Motor neuron (in vitro differentiated cells): ENCODE measurements around the gene AHRR. TPM values are rescaled to one million over a fixed set of nuclear protein-coding genes. Genes with fewer than 3 reads are reported as not detected.
"Not testable (repeated sequence)": the region's sequence is repeated elsewhere in the genome, so short reads cannot be mapped to it uniquely, and the experiment has no call there.

Source experiments
- ATAC-seq, 8 experiments: fragments of 200-7000 bp; cut with Tn5 transposase; replicated peaks in 6 of 8; 2 replicates each; pipeline ENCODE4 v1.8.0; 2021; ENCODE audit warnings: mild to moderate bottlenecking in 8 of 8, moderate library complexity in 8 of 8
- H3K27ac ChIP-seq, 2 donors: fragments of 250-450 bp; sonication (Bioruptor Pico); 2 replicates each; pipeline ENCODE4 v1.9.0; 2021; ENCODE audit warnings: antibody characterized with exemption in 2 of 2, mild to moderate bottlenecking in 2 of 2, moderate library complexity in 1 of 2
- H3K4me1 ChIP-seq, 2 donors: fragments of 250-450 bp; sonication (Bioruptor Pico); replicated peaks in 1 of 2; 2 replicates each; pipeline ENCODE4 v1.6.1; 2021; ENCODE audit warnings: antibody characterized with exemption in 2 of 2, mild to moderate bottlenecking in 2 of 2, moderate library complexity in 1 of 2
- H3K4me3 ChIP-seq, 5 donors: fragments of 250-450 bp; sonication (Bioruptor Pico); 2 replicates each; pipeline ENCODE4 v1.9.0; 2021; ENCODE audit warnings: antibody characterized with exemption in 5 of 5, mild to moderate bottlenecking in 5 of 5, moderate library complexity in 4 of 5
- WGBS, 10 experiments: fragments of 450-650 bp; shearing (Covaris generic); methylation state at CpG; one replicate each; pipeline ENCODE4 v1.0.0; 2022; 5-methylcytosine and 5-hydroxymethylcytosine counted together
- in situ Hi-C, 9 experiments: fragments of 400-800 bp; cut with MboI; loops; one replicate each; pipeline ENCODE4 v1.15.0; 2021; ENCODE audit warnings: low sequenced_read_pairs in 9 of 9, low pct_unique_long_range_greater_than_20kb in 2 of 9; ENCODE audit not compliant: unreplicated experiment in 9 of 9
- total RNA-seq, 8 experiments: library from RNA; unstranded; fragments of 300-600 nt; gene quantifications; 2 replicates each; pipeline versions ENCODE4 v1.2.3 to v1.2.4, GENCODE V29; 2022

Gene AHRR
- total RNA-seq, 8 experiments from 2014 or later: 1.1 to 24.0 (median 1.6) TPM

- no peak overlapping the region for H3K27ac ChIP-seq
- H3K4me3 ChIP-seq: no peak overlapping the region
- 85 to 96% (median 90%) methylated on average over 2 to 4 of the region's 6 CpGs; no CpG with 5 or more reads in 7 of the 10 experiments for WGBS, 10 experiments
- in situ Hi-C loops: no loop called here
- peaks cover 6 to 9% of the 10 kb centered on the region in 2 donors for H3K4me1 ChIP-seq
- ATAC-seq: no peak
Measured at GRCh38 chr5:468401-468800, 146.9 kb downstream of the AHRR start.

DNA sequence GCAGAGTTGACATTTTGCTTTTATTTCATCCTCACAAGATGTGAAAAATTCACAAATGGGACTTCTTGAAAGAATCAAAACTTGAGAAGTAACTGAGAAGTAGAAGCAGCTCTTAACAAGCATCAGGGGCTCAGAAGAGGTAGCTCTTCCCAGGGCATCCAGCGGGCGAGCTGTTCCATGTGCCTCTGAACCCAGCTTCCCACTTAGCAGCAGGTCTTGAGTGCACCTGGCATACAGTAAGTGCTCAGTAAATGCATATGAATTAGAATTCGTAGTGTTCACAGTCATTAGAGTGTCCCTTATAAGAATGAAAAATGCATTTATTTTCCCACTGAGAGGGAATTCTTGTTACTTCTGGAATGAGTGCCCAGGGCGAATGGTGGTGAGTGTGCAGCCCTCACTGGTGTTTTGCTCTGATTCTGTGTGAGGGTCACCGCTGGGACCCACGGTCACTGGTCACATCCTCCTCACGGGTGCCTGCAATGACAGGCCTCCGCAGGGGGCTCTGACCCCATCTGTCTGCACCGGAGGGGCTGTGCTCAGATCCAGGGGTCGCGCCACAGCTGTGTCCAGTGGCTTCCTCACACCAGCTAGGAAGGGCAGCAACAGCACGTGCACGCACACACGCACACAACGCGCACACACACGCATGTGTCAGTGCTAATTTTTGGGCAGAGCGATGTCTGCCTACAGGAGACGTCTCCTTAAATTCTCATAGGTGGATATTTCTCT is 148.4 kb downstream of the AHRR start:
- peaks cover 8 to 11% of the 10 kb centered on the region in 2 donors for H3K4me1 ChIP-seq
- 87 to 100% (median 98%) methylated on average over 2 to 16 of the region's 19 CpGs; no CpG with 5 or more reads in 3 of the 10 experiments for WGBS, 10 experiments
- no peak for ATAC-seq
- in situ Hi-C loops: no loop called here
- no peak overlapping the region for H3K4me3 ChIP-seq
- no peak overlapping the region for H3K27ac ChIP-seq

DNA sequence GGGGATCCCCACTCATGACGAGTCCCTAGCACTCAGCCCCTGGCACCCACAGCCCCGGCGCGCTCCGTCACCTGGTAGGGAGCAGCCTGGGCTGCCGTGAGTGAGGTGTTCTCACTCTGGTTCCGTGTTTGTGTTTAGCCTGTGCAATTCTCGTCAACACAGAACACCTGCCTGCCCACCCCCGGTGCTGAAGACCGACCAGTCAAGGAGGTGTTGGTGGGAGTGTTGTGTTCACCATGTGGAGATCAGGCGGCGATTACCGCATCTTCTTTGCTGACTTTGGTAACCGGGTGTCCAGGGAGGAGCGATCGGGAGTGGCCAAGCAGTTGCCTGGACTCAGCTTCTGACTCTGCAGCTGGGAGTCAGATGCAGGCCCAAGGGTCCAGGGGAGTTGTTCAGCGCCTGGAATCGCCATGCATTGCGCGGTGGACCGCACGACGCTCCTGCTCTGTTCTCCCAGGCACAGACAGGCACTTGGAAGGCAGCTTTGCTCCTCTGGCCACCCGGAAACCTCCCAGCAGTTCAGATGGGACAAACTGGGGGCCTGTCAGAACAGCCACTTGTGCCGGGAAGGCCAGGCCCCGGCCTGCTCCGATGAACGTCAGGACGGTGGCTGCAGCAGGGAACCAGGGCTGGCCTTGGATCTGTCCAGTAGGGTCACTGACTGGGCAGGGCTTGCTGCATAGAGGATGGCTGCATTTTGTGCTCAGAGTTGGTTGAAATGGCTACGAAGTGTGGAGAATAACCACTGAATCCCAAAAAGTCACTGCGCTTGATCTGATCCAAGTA is 149.6 kb downstream of the AHRR start:
- Histone ChIP-seq H3K4me1 (peaks cover 12 to 19% of the 10 kb centered on the region in 2 donors), H3K27ac (no peak overlapping the region), H3K4me3 (peak overlapping the region in 3 of 5 donors; percentile 53 to 97 (median 65))
- ATAC-seq: no peak
- WGBS, 10 experiments: 83 to 100% (median 87%) methylated on average over 1 to 18 of the region's 31 CpGs; no CpG with 5 or more reads in 3 of the 10 experiments
- in situ Hi-C loops: no loop called here

GRCh38 chr5:471750-472058 is 150.2 kb downstream of the AHRR start:
- H3K27ac ChIP-seq: no peak overlapping the region
- 60 to 100% (median 67%) methylated on average over 1 to 6 of the region's 6 CpGs; no CpG with 5 or more reads in 1 of the 10 experiments for WGBS, 10 experiments
- peak overlapping the region; percentile 53 to 97 (median 65) for H3K4me3 ChIP-seq
- in situ Hi-C loops: no loop called here
- H3K4me1 ChIP-seq: peaks cover 12 to 21% of the 10 kb centered on the region in 2 donors
- ATAC-seq: no peak

GRCh38 chr5:472076-472655 is 150.7 kb downstream of the AHRR start:
- 0 to 50% (median 20%) methylated on average over 1 to 4 of the region's 30 CpGs; no CpG with 5 or more reads in 5 of the 10 experiments for WGBS, 10 experiments
- Histone ChIP-seq H3K4me1 (peaks cover 12 to 21% of the 10 kb centered on the region in 2 donors), H3K27ac (peak overlapping the region; percentile 68 to 88), H3K4me3 (peak overlapping the region; percentile 53 to 97 (median 65))
- peak; percentile 0 to 10 (median 2) for ATAC-seq
- in situ Hi-C loops: no loop called here

GRCh38 chr5:472656-473550 is 151.4 kb downstream of the AHRR start:
- Histone ChIP-seq H3K4me1 (peaks cover 12 to 21% of the 10 kb centered on the region in 2 donors), H3K27ac (peak overlapping the region; percentile 68 to 88), H3K4me3 (peak overlapping the region; percentile 53 to 97 (median 65))
- in situ Hi-C loops: no loop called here
- peak; percentile 72 to 85 (median 80) for ATAC-seq
- WGBS, 10 experiments: 0 to 10% methylated on average over 3 to 4 of the region's 137 CpGs; no CpG with 5 or more reads in 8 of the 10 experiments

DNA sequence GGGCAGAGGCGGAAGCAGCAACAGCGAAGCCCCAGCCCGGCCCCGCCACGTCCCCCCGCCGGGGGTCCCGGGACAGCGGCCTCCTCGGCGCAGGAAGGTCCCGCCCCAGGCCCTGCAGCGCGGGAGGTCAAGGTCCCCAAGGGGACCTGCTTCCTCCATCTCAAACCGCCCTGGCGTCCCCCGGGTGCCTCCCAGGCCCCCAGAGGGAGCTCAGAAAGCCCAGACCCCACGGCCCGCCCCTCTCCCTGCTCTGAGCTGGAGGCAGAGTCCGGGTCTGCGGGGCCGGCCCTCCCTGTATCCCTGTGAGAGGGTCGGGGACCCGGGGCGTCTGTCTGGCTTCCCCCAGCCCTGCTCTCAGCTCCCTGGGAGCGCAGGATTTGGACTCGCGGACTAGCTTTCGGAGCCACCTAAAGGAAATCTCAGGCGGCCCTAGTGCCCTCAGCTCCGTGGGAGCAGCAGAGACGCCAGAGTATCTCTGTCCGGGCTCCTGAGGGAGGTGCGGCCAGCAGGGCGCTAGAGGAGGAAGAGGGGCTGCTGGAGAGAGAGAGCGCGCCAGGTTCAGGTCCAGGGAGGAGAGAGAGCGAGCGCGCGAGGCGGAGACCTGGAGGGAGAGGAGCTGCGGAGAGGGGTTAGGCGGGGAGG is 152.2 kb downstream of the AHRR start:
- Histone ChIP-seq H3K4me3 (peak overlapping the region; percentile 53 to 97 (median 65)), H3K4me1 (peaks cover 12 to 21% of the 10 kb centered on the region in 2 donors), H3K27ac (peak overlapping the region; percentile 17 to 45)
- in situ Hi-C loops: no loop called here
- ATAC-seq: peak; percentile 4 to 53 (median 46)
- WGBS, 10 experiments: 0% methylated on average over 5 of the region's 44 CpGs; no CpG with 5 or more reads in 9 of the 10 experiments

- ATAC-seq, H3K27ac ChIP-seq, in situ Hi-C loops: not testable (repeated sequence)
- no CpG with 5 or more reads among the region's 50 CpGs for WGBS, 10 experiments
- Histone ChIP-seq H3K4me1 (peaks cover 12 to 21% of the 10 kb centered on the region in 2 donors), H3K4me3 (peak overlapping the region; percentile 23 to 39 (median 28))
Measured at GRCh38 chr5:474232-474839, 152.8 kb downstream of the AHRR start.

- Histone ChIP-seq H3K27ac (no peak overlapping the region), H3K4me1 (peaks cover 12 to 21% of the 10 kb centered on the region in 2 donors), H3K4me3 (peak overlapping the region; percentile 23 to 39 (median 28))
- in situ Hi-C loops: no loop called here
- ATAC-seq: no peak
- 55% methylated on average over 2 of the region's 50 CpGs; no CpG with 5 or more reads in 9 of the 10 experiments for WGBS, 10 experiments
Measured at GRCh38 chr5:474840-475661, 153.5 kb downstream of the AHRR start.

DNA sequence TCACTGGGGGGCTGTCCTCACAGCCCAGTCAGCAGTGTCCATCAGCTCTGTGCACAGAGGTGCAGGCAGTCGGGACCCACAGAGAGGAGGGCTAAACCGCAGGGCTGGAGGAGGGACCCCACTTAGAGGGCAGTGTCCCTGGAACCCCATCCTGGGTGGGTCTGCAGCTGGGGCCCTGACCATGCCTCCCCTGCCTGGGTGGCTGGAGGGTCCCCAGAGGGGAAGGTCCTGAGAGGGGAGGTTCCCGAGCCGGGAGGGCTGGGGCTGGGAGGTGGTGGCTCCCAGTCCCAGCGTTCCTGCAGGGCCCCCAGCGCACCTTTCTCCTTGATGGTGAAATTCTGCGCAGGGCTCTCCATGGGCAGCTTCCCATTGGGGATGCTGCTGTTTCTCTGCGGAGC is 154.2 kb downstream of the AHRR start:
- WGBS, 10 experiments: 60% methylated on average over 1 of the region's 8 CpGs; no CpG with 5 or more reads in 8 of the 10 experiments
- in situ Hi-C loops: no loop called here
- H3K27ac ChIP-seq: no peak overlapping the region

More for the DNA sequence above, 154.2 kb downstream of the AHRR start:
- H3K4me3 ChIP-seq: peak overlapping the region in 1 of 5 donors; percentile 39
- H3K4me1 ChIP-seq: peaks cover 12 to 21% of the 10 kb centered on the region in 2 donors
- ATAC-seq: no peak
